Muscle of arm (tissue), 14 donors: ENCODE data around the gene EML2. TPM values are rescaled to one million over a fixed set of nuclear protein-coding genes. Genes with fewer than 3 reads are reported as not detected.
"Not testable (repeated sequence)": the region's sequence is repeated elsewhere in the genome, so short reads cannot be mapped to it uniquely, and the experiment has no call there.

Experiments used
- DNase-seq: peaks from one replicate; pipeline ENCODE4 v3.0.0-alpha.2; 2013
- long read RNA-seq, 11 donors: transcript quantifications; one replicate each; lab custom pipeline, GENCODE V29; 2026
- polyA plus RNA-seq, 12 donors: library from polyadenylated mRNA; unstranded; fragments of 120-200 nt; gene quantifications; one replicate each; pipeline ENCODE4 v1.2.1, GENCODE V29; 2013; ENCODE audit not compliant: insufficient read length in 12 of 12

EML2 gene
- polyA plus RNA-seq: 10 to 100 TPM in 5 of 12 donors, 1 to 10 TPM in 5, not detected in 2; 6.0 to 24.8 (median 9.9) TPM
- long read RNA-seq, donor 1, partial matches to known transcripts: 0 of 1 reads
- long read RNA-seq, donor 1, other reads (novel, unspliced or antisense): 0 of 1 reads
- long read RNA-seq, donor 2: 0 reads
- long read RNA-seq, donor 3: 0 reads
- long read RNA-seq, donor 4: 0 reads
- long read RNA-seq, donor 5, partial matches to known transcripts: 0 of 3 reads
- long read RNA-seq, donor 5, other reads (novel, unspliced or antisense): 0 of 3 reads
- long read RNA-seq, donor 6, partial matches to known transcripts: 0 of 1 reads
- long read RNA-seq, donor 6, other reads (novel, unspliced or antisense): 0 of 1 reads
- long read RNA-seq, donor 7, partial matches to known transcripts: 0 of 1 reads
- long read RNA-seq, donor 7, other reads (novel, unspliced or antisense): 0 of 1 reads
- long read RNA-seq, donor 8, partial matches to known transcripts: 0 of 2 reads
- long read RNA-seq, donor 8, other reads (novel, unspliced or antisense): 0 of 2 reads
- long read RNA-seq, donor 9: 0 reads
- long read RNA-seq, donor 10, partial matches to known transcripts: 0 of 1 reads
- long read RNA-seq, donor 10, other reads (novel, unspliced or antisense): 0 of 1 reads
- long read RNA-seq, donor 11, partial matches to known transcripts: 0 of 1 reads
- long read RNA-seq, donor 11, other reads (novel, unspliced or antisense): 0 of 1 reads

GRCh38 chr19:45638930-45639729 is at the start of gene EML2:
Gene EML2 (minus strand): TSS chr19:45639397. CDS start chr19:45639376, 21 bp downstream.
- DNase-seq: no peak

- DNase-seq: no peak
These were observed 48.4 kb upstream of the EML2 start for GRCh38 chr19:45687599-45687998.

- DNase-seq: not testable (repeated sequence)
These were observed 45.8 kb upstream of the EML2 start for GRCh38 chr19:45685045-45685444.

- no peak for DNase-seq
These were observed 43.7 kb upstream of the EML2 start for GRCh38 chr19:45682908-45683307.

- DNase-seq: no peak
These were observed 42.9 kb upstream of the EML2 start for GRCh38 chr19:45682117-45682516.

GRCh38 chr19:45681391-45682015 is 42.3 kb upstream of the EML2 start:
- peak; percentile 66 for DNase-seq

- DNase-seq: peak; percentile 14
These were observed 38.4 kb upstream of the EML2 start for GRCh38 chr19:45677351-45678230.

GRCh38 chr19:45676851-45677263 is 37.7 kb upstream of the EML2 start:
- no peak for DNase-seq

GRCh38 chr19:45674946-45675345 is 35.7 kb upstream of the EML2 start:
- no peak for DNase-seq

- no peak for DNase-seq
These were observed 31.7 kb upstream of the EML2 start for GRCh38 chr19:45670670-45671453.

GRCh38 chr19:45668342-45668871 is 29.2 kb upstream of the EML2 start:
- DNase-seq: no peak

- DNase-seq: no peak
These were observed 28.6 kb upstream of the EML2 start, which contains the start of gene GIPR for GRCh38 chr19:45667620-45668341. Gene GIPR (plus strand): TSS chr19:45668221. CDS start chr19:45669521, 1,300 bp downstream.

- DNase-seq: no peak
These were observed 25.4 kb upstream of the EML2 start for GRCh38 chr19:45664575-45664974.

- no peak for DNase-seq
These were observed 24.6 kb upstream of the EML2 start for GRCh38 chr19:45663800-45664199.

GRCh38 chr19:45660636-45661035 is 21.4 kb upstream of the EML2 start:
- no peak for DNase-seq

- no peak for DNase-seq
These were observed 20.0 kb upstream of the EML2 start for GRCh38 chr19:45659096-45659729.

GRCh38 chr19:45657520-45658167 is 18.4 kb upstream of the EML2 start:
- DNase-seq: no peak

GRCh38 chr19:45655073-45655472 is 15.9 kb upstream of the EML2 start:
- DNase-seq: no peak
